T-helper 17 cell (primary cell): ENCODE data around the gene G3BP1. TPM values are rescaled to one million over a fixed set of nuclear protein-coding genes. Genes with fewer than 3 reads are reported as not detected.

ENCODE experiments used
- ATAC-seq: fragments of 150-1000 bp; cut with Tn5 transposase; 2 replicates; pipeline ENCODE4 v1.10.0; 2021; ENCODE audit warnings: mild to moderate bottlenecking, moderate library complexity
- DNase-seq, 3 donors: peaks; one replicate each; pipeline versions ENCODE4 v3.0.0 to v3.0.0-alpha.2; 2020 to 2021
- H3K9me3 ChIP-seq: one replicate; pipeline ENCODE4 v1.7.0; 2013; ENCODE audit warnings: low read length, mild to moderate bottlenecking; ENCODE audit not compliant: control insufficient read depth, poor library complexity, severe bottlenecking
- H3K27ac Mint-ChIP-seq: one replicate; pipeline ENCODE4 v1.8.0; 2022; ENCODE audit warnings: mild to moderate bottlenecking, moderate library complexity, mixed read lengths
- H3K27me3 Mint-ChIP-seq: one replicate; pipeline ENCODE4 v1.8.0; 2022; ENCODE audit warnings: mixed read lengths
- H3K36me3 Mint-ChIP-seq: one replicate; pipeline ENCODE4 v1.8.0; 2022; ENCODE audit warnings: low read depth, mixed read lengths
- H3K4me1 Mint-ChIP-seq: one replicate; pipeline ENCODE4 v1.8.0; 2022; ENCODE audit warnings: mild to moderate bottlenecking, mixed read lengths
- H3K4me3 Mint-ChIP-seq: one replicate; pipeline ENCODE4 v1.8.0; 2022; ENCODE audit warnings: mild to moderate bottlenecking, moderate library complexity, mixed read lengths
- total RNA-seq, 4 donors: library from RNA in 2 of 4; stranded (reverse) in 2 of 4; gene quantifications; one replicate each; pipeline ENCODE4 v1.2.3 and lab custom pipeline; 2022 to 2026

The G3BP1 gene
- total RNA-seq, 2 donors from 2014 or later: 115 to 117 TPM

DNA sequence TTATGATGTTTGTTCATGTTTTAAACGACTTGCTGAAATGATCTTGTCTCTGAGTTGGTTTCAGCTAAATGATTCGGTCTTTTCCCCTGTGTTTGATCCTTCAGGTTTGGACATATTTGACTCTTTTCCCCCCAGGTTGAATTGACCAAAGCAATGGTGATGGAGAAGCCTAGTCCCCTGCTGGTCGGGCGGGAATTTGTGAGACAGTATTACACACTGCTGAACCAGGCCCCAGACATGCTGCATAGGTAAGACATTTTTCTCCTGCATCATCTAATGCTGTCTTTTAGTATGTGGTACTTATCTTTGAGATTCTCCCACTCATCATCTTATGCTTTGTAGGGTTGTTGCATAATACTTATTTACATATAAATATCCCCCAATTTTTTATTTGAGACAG, 14.7 kb downstream of the G3BP1 start:
- ATAC-seq (no peak), DNase-seq (no peak)
- H3K27ac Mint-ChIP-seq: no peak overlapping the region
- H3K27me3 Mint-ChIP-seq: no peaks in the 10 kb centered on the region
- H3K4me1 Mint-ChIP-seq: peaks cover 26% of the 10 kb centered on the region
- H3K9me3 ChIP-seq: no peaks in the 10 kb centered on the region
- H3K36me3 Mint-ChIP-seq: peaks cover 2% of the 10 kb centered on the region
- H3K4me3 Mint-ChIP-seq: no peak overlapping the region

- Mint-ChIP-seq H3K36me3 (peaks cover 4% of the 10 kb centered on the region), H3K27me3 (no peaks in the 10 kb centered on the region), H3K27ac (no peak overlapping the region), H3K4me3 (no peak overlapping the region), H3K4me1 (peaks cover 24% of the 10 kb centered on the region)
- no peaks in the 10 kb centered on the region for H3K9me3 ChIP-seq
- ATAC-seq (no peak), DNase-seq (no peak)
Observed at GRCh38 chr5:151787817-151788216, 16.1 kb downstream of the G3BP1 start.

- H3K9me3 ChIP-seq: no peaks in the 10 kb centered on the region
- Mint-ChIP-seq H3K36me3 (peaks cover 11% of the 10 kb centered on the region), H3K27ac (peak overlapping the region; percentile 84), H3K4me1 (peaks cover 17% of the 10 kb centered on the region), H3K4me3 (no peak overlapping the region), H3K27me3 (no peaks in the 10 kb centered on the region)
- no peak for ATAC-seq
- DNase-seq: no peak
Observed at GRCh38 chr5:151793358-151793757, 21.6 kb downstream of the G3BP1 start.

DNA sequence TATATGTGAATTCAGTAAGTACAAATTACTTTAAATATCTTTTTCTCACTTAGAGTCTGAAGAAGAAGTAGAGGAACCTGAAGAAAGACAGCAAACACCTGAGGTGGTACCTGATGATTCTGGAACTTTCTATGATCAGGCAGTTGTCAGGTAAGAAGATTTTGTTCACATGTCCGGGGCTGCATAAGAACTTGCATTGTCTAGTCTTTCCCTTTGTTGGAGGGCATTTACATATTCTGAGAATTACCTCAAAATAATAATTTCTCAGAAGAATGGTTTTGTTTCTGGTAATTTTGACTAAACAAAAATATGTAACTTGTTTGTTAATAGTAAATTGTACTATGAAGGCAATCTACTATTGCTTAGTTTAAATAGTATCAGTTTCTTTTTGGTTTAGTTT, 23.7 kb downstream of the G3BP1 start:
- no peaks in the 10 kb centered on the region for H3K9me3 ChIP-seq
- Mint-ChIP-seq H3K27ac (peak overlapping the region; percentile 29), H3K36me3 (peaks cover 17% of the 10 kb centered on the region), H3K4me3 (no peak overlapping the region), H3K4me1 (peaks cover 21% of the 10 kb centered on the region), H3K27me3 (no peaks in the 10 kb centered on the region)
- ATAC-seq: no peak
- DNase-seq: no peak

GRCh38 chr5:151798674-151799073, 26.9 kb downstream of the G3BP1 start:
- no peaks in the 10 kb centered on the region for H3K9me3 ChIP-seq
- DNase-seq (no peak), ATAC-seq (no peak)
- no peaks in the 10 kb centered on the region for H3K27me3 Mint-ChIP-seq
- H3K27ac Mint-ChIP-seq: no peak overlapping the region
- no peak overlapping the region for H3K4me3 Mint-ChIP-seq
- peaks cover 16% of the 10 kb centered on the region for H3K4me1 Mint-ChIP-seq
- peaks cover 13% of the 10 kb centered on the region for H3K36me3 Mint-ChIP-seq

GRCh38 chr5:151799407-151799806, 27.7 kb downstream of the G3BP1 start:
- ATAC-seq: no peak
- DNase-seq: no peak
- Mint-ChIP-seq H3K27me3 (no peaks in the 10 kb centered on the region), H3K4me3 (no peak overlapping the region), H3K4me1 (peaks cover 16% of the 10 kb centered on the region), H3K27ac (peak overlapping the region; percentile 16), H3K36me3 (peaks cover 11% of the 10 kb centered on the region)
- H3K9me3 ChIP-seq: no peaks in the 10 kb centered on the region

GRCh38 chr5:151800532-151800931, 28.8 kb downstream of the G3BP1 start:
- no peaks in the 10 kb centered on the region for H3K9me3 ChIP-seq
- DNase-seq (no peak), ATAC-seq (peak; percentile 30)
- Mint-ChIP-seq H3K27ac (peak overlapping the region; percentile 16), H3K27me3 (no peaks in the 10 kb centered on the region), H3K4me1 (peaks cover 16% of the 10 kb centered on the region), H3K36me3 (peaks cover 11% of the 10 kb centered on the region), H3K4me3 (no peak overlapping the region)

DNA sequence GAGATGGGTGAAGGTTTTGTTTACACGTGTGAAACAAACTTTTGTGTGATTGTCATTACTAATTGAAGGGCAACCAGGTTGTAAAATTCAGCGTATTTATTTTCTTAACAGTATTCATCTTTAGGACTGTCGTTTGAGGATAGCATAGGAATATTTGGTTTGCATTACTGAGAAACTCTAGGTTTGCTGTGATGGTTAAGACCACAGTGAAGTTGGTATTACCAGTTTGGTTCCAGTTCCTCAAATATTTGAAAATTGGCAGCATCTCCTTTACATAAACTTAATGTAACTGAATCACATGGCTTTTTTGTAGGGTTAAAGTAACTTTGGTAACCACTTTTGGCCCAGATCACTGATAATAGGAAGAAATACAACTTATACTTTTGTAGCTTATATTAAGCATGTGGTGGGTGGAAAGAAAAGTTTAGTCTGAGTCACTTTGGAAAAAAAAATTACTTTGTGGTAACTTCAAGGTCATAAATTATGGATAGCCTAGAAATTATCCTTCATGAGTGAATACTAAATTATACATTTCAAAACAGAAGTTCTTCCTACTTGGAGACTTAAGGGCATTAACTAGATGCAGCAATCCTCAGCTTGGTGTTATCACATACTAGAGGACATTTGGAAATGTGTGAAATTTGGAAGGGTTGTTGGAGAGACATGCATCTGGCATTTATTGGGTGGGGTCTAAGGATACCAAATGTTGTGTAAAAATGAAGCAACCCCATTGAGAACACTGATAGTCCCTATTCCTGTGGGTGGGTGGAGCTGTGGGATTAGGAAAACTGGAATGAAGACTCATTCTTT, 33.9 kb downstream of the G3BP1 start:
- ATAC-seq (no peak), DNase-seq (no peak)
- Mint-ChIP-seq H3K27me3 (no peaks in the 10 kb centered on the region), H3K4me1 (peaks cover 5% of the 10 kb centered on the region), H3K36me3 (no peaks in the 10 kb centered on the region), H3K4me3 (no peak overlapping the region), H3K27ac (peak overlapping the region; percentile 34)
- H3K9me3 ChIP-seq: no peaks in the 10 kb centered on the region

DNA sequence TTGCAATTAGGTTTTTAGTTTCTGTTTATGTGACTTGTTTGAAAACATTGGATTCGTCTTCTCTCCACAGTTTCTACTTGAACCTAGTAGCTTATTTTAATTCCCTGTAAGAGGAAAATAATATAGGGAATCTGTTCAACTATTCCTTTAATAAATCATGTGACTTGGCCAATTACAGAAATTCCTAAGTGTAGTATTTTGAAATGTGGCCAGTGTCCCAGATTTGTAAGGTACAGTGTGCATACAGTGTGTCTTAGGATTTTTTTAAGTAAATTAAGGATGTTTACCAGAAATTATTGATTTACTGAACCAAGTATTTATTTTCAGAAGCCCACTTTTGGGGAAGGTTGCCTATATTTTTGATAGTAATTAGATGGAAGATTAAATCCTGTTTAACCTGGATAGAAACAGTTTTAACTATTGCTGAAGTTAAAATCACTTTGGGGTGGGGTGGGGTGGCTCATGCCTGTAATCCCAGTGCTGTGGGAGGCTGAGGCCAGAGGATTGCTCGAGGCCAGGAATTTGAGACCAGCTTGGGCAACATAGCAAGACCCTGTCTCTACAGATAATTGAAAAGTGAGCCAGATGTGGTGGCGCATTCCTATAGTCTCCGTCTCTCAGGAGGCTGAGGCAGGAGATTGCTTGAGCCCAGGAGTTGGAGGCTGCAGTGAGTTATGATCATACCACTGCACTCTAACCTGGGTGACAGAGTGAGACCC, 36.9 kb downstream of the G3BP1 start:
- Mint-ChIP-seq H3K36me3 (peaks cover 5% of the 10 kb centered on the region), H3K27ac (peak overlapping the region; percentile 49), H3K27me3 (no peaks in the 10 kb centered on the region), H3K4me3 (no peak overlapping the region), H3K4me1 (peaks cover 11% of the 10 kb centered on the region)
- DNase-seq (no peak), ATAC-seq (no peak)
- no peaks in the 10 kb centered on the region for H3K9me3 ChIP-seq

GRCh38 chr5:151810449-151810848, 38.7 kb downstream of the G3BP1 start:
- Mint-ChIP-seq H3K27me3 (no peaks in the 10 kb centered on the region), H3K36me3 (peaks cover 5% of the 10 kb centered on the region), H3K4me1 (peaks cover 11% of the 10 kb centered on the region), H3K27ac (no peak overlapping the region), H3K4me3 (no peak overlapping the region)
- ATAC-seq (no peak), DNase-seq (no peak)
- H3K9me3 ChIP-seq: no peaks in the 10 kb centered on the region

- Mint-ChIP-seq H3K27me3 (no peaks in the 10 kb centered on the region), H3K4me1 (peaks cover 11% of the 10 kb centered on the region), H3K36me3 (peaks cover 5% of the 10 kb centered on the region), H3K27ac (peak overlapping the region; percentile 14), H3K4me3 (no peak overlapping the region)
- DNase-seq (no peak), ATAC-seq (no peak)
- H3K9me3 ChIP-seq: no peaks in the 10 kb centered on the region
Observed at GRCh38 chr5:151810897-151811296, 39.1 kb downstream of the G3BP1 start.

- no peaks in the 10 kb centered on the region for H3K9me3 ChIP-seq
- DNase-seq (no peak), ATAC-seq (no peak)
- H3K27ac Mint-ChIP-seq: peak overlapping the region; percentile 14
- no peak overlapping the region for H3K4me3 Mint-ChIP-seq
- no peaks in the 10 kb centered on the region for H3K27me3 Mint-ChIP-seq
- peaks cover 5% of the 10 kb centered on the region for H3K36me3 Mint-ChIP-seq
- H3K4me1 Mint-ChIP-seq: peaks cover 9% of the 10 kb centered on the region
Observed at GRCh38 chr5:151811593-151812321, 40.0 kb downstream of the G3BP1 start.

DNA sequence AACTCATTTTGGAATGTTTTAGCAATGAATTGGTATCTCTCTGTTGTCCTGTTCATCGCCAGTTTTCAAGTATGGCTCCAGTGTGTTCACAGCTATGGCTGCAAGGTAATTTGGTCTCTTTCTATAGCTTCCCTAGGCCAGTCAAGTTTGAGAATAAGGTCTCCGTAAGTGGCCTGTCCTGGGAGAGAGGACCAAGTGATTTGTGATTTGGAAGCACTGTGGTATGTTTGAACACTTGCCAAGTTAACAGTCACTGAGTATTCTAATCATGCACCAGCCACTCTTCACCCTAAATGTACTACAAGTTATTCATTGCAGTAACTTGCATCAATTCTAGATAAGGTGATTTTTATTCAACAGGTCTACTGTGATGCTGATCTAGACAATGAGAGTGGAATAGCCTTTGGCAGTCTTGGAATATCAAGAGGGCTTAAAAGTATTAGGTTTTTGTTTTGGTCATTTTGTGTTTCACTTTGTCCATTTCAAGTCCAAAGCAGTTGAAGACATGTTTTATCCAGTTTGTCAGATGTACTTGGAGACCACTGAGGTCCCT, 41.1 kb downstream of the G3BP1 start:
- ATAC-seq (no peak), DNase-seq (no peak)
- no peak overlapping the region for H3K27ac Mint-ChIP-seq
- H3K36me3 Mint-ChIP-seq: peaks cover 5% of the 10 kb centered on the region
- no peaks in the 10 kb centered on the region for H3K9me3 ChIP-seq
- no peak overlapping the region for H3K4me3 Mint-ChIP-seq
- H3K27me3 Mint-ChIP-seq: no peaks in the 10 kb centered on the region
- H3K4me1 Mint-ChIP-seq: peaks cover 9% of the 10 kb centered on the region
